SK-N-SH treated with all-trans-retinoic acid at 6 μM for 48 hours (cell line): ENCODE data around the gene CNOT9.

Experiments
- ARNTL ChIP-seq: fragments of 450-650 bp; formaldehyde crosslinking; IDR thresholded peaks from 2 replicates; pipeline ENCODE4 v1.5.0; 2020; ENCODE audit warnings: low read depth, mild to moderate bottlenecking, moderate library complexity, borderline replicate concordance
- GLIS3 ChIP-seq: fragments of 250-450 bp; sonication (Bioruptor Pico); IDR thresholded peaks from 2 replicates; pipeline ENCODE4 v1.5.0; 2020; ENCODE audit warnings: mild to moderate bottlenecking, moderate library complexity
- RARB ChIP-seq: fragments of 250-450 bp; sonication (Bioruptor Pico); IDR thresholded peaks from 2 replicates; pipeline ENCODE4 v1.8.0; 2021; ENCODE audit warnings: mild to moderate bottlenecking, moderate library complexity
- SNAI2 ChIP-seq: fragments of 250-450 bp; sonication (Bioruptor Pico); IDR thresholded peaks from 2 replicates; pipeline ENCODE4 v1.5.0; 2020; ENCODE audit warnings: mild to moderate bottlenecking, moderate library complexity
- TCF4 ChIP-seq: fragments of 250-450 bp; sonication (Bioruptor Pico); IDR thresholded peaks from 2 replicates; pipeline ENCODE4 v1.8.0; 2021; ENCODE audit warnings: mild to moderate bottlenecking, moderate library complexity, borderline replicate concordance
- TOX ChIP-seq: fragments of 250-450 bp; sonication (Bioruptor Pico); IDR thresholded peaks from 2 replicates; pipeline ENCODE4 v1.8.0; 2021; ENCODE audit warnings: mild to moderate bottlenecking, moderate library complexity, borderline replicate concordance
- ZC3H10 ChIP-seq: fragments of 250-450 bp; sonication (Bioruptor Pico); IDR thresholded peaks from 2 replicates; pipeline ENCODE4 v1.5.1; 2021; ENCODE audit warnings: mild to moderate bottlenecking, moderate library complexity
- ZFP3 ChIP-seq: fragments of 250-450 bp; sonication (Bioruptor Pico); IDR thresholded peaks from 2 replicates; pipeline ENCODE4 v1.5.0; 2020; ENCODE audit warnings: mild to moderate bottlenecking, moderate library complexity
- TF ChIP-seq, protein P1 (sequence below): fragments of 250-450 bp; sonication (Bioruptor Pico); IDR thresholded peaks from 2 replicates; pipeline ENCODE4 v1.8.0; 2020; ENCODE audit warnings: mild to moderate bottlenecking, moderate library complexity, borderline replicate concordance
- TF ChIP-seq, protein P2 (sequence below): fragments of 250-450 bp; sonication (Bioruptor Pico); IDR thresholded peaks from 2 replicates; pipeline ENCODE4 v1.5.1; 2020; ENCODE audit warnings: low read depth, mild to moderate bottlenecking, moderate library complexity
- TF ChIP-seq, protein P3 (sequence below): fragments of 250-450 bp; sonication (Bioruptor Pico); IDR thresholded peaks from 2 replicates; pipeline ENCODE4 v1.8.0; 2021; ENCODE audit warnings: low read depth, mild to moderate bottlenecking, moderate library complexity, borderline replicate concordance
- TF ChIP-seq, protein P4 (sequence below): fragments of 250-450 bp; sonication (Bioruptor Pico); IDR thresholded peaks from 2 replicates; pipeline ENCODE4 v1.5.1; 2021; ENCODE audit warnings: mild to moderate bottlenecking, moderate library complexity

DNA sequence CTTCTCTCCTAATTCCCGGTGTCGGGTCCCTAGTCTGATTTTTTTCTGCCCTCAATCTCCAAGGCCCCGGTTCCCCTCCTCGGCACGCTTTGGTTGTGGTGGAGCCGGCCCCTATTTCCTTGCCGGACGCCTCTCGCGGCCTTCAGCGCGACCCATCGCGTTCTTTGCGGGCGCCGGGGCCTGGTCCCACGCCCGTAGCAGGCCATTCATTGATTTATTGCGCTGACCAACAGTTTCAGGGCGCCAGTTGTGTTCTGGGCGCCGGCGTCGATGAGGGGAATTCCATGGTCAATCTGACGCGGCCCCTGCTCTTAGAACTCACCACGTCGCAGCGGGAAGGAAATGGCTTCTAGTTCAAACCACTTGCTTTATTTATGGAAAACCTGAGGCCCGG, 396 bp downstream of the CNOT9 start:
- TF ChIP-seq, protein P1, sequence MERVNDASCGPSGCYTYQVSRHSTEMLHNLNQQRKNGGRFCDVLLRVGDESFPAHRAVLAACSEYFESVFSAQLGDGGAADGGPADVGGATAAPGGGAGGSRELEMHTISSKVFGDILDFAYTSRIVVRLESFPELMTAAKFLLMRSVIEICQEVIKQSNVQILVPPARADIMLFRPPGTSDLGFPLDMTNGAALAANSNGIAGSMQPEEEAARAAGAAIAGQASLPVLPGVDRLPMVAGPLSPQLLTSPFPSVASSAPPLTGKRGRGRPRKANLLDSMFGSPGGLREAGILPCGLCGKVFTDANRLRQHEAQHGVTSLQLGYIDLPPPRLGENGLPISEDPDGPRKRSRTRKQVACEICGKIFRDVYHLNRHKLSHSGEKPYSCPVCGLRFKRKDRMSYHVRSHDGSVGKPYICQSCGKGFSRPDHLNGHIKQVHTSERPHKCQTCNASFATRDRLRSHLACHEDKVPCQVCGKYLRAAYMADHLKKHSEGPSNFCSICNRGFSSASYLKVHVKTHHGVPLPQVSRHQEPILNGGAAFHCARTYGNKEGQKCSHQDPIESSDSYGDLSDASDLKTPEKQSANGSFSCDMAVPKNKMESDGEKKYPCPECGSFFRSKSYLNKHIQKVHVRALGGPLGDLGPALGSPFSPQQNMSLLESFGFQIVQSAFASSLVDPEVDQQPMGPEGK (CRISPR knock-in tag) = no peak
- TF ChIP-seq ZFP3 (CRISPR knock-in tag) (no peak), RARB (no peak), TOX (no peak), GLIS3 (CRISPR knock-in tag) (no peak), ARNTL (CRISPR knock-in tag) (no peak), SNAI2 (CRISPR knock-in tag) (no peak), ZC3H10 (CRISPR knock-in tag) (no peak), TCF4 (CRISPR knock-in tag) (no peak)
- TF ChIP-seq, protein P2, sequence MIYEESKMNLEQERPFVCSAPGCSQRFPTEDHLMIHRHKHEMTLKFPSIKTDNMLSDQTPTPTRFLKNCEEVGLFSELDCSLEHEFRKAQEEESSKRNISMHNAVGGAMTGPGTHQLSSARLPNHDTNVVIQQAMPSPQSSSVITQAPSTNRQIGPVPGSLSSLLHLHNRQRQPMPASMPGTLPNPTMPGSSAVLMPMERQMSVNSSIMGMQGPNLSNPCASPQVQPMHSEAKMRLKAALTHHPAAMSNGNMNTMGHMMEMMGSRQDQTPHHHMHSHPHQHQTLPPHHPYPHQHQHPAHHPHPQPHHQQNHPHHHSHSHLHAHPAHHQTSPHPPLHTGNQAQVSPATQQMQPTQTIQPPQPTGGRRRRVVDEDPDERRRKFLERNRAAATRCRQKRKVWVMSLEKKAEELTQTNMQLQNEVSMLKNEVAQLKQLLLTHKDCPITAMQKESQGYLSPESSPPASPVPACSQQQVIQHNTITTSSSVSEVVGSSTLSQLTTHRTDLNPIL (CRISPR knock-in tag) = no peak
- TF ChIP-seq, protein P3, sequence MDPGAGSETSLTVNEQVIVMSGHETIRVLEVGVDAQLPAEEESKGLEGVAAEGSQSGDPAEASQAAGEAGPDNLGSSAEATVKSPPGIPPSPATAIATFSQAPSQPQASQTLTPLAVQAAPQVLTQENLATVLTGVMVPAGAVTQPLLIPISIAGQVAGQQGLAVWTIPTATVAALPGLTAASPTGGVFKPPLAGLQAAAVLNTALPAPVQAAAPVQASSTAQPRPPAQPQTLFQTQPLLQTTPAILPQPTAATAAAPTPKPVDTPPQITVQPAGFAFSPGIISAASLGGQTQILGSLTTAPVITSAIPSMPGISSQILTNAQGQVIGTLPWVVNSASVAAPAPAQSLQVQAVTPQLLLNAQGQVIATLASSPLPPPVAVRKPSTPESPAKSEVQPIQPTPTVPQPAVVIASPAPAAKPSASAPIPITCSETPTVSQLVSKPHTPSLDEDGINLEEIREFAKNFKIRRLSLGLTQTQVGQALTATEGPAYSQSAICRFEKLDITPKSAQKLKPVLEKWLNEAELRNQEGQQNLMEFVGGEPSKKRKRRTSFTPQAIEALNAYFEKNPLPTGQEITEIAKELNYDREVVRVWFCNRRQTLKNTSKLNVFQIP = no peak
- TF ChIP-seq, protein P4, sequence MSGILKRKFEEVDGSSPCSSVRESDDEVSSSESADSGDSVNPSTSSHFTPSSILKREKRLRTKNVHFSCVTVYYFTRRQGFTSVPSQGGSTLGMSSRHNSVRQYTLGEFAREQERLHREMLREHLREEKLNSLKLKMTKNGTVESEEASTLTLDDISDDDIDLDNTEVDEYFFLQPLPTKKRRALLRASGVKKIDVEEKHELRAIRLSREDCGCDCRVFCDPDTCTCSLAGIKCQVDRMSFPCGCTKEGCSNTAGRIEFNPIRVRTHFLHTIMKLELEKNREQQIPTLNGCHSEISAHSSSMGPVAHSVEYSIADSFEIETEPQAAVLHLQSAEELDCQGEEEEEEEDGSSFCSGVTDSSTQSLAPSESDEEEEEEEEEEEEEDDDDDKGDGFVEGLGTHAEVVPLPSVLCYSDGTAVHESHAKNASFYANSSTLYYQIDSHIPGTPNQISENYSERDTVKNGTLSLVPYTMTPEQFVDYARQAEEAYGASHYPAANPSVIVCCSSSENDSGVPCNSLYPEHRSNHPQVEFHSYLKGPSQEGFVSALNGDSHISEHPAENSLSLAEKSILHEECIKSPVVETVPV (CRISPR knock-in tag) = no peak
